GM12878 (cell line): ENCODE results near the gene ABCD2. TPM values are rescaled to one million over a fixed set of nuclear protein-coding genes. Genes with fewer than 3 reads are reported as not detected.

Source experiments
- ATAC-seq: fragments of 200-7000 bp; cut with Tn5 transposase; 3 replicates; pipeline ENCODE4 v1.9.1; 2020; ENCODE audit warnings: mild to moderate bottlenecking, moderate library complexity
- BruUV-seq: library from RNA; stranded (reverse); fragments of 400-500 nt; replicated peaks from 2 replicates; lab custom pipeline; 2021; lab: Mats Ljungman, UMichigan
- CTCF ChIA-PET: fragments of 300-600 bp; sonication (Branson Sonifier 250); formaldehyde crosslinking; extraction: SDS; loops from one replicate; lab custom pipeline; 2021; ENCODE audit warnings: inconsistent platforms; lab: Yijun Ruan, JAX
- POLR2A ChIA-PET: fragments of 350-600 bp; formaldehyde crosslinking; extraction: SDS; loops from one replicate; lab custom pipeline; 2021; ENCODE audit warnings: inconsistent platforms; lab: Charles Lee
- RAD21 ChIA-PET: fragments of 300-600 bp; sonication (Branson Sonifier 250); formaldehyde crosslinking; loops from one replicate; lab custom pipeline; 2023; ENCODE audit warnings: antibody characterized with exemption; ENCODE audit not compliant: unreplicated experiment; lab: Charles Lee
- SMC1A ChIA-PET: fragments of 300-600 bp; sonication (Branson Sonifier 250); formaldehyde crosslinking; loops from one replicate; lab custom pipeline; 2023; ENCODE audit not compliant: unreplicated experiment, uncharacterized antibody; lab: Charles Lee
- DNase-seq: peaks from one replicate; pipeline ENCODE4 v3.0.0-alpha.2; 2011; ENCODE audit warnings: low read depth, low spot score
- FAIRE-seq: peaks from 3 replicates; lab custom pipeline; 2011; peaks lifted over from hg19 to GRCh38; lab: Jason Lieb, UNC
- H2AFZ ChIP-seq: 2 replicates; pipeline ENCODE4 v1.6.0; 2011; ENCODE audit warnings: low read depth, low read length, control low read depth; ENCODE audit not compliant: control insufficient read depth
- H3K27ac ChIP-seq: 2 replicates; pipeline ENCODE4 v1.5.1; 2011; ENCODE audit warnings: control low read depth; ENCODE audit not compliant: control insufficient read depth, insufficient read depth
- H3K27me3 ChIP-seq, 2 experiments: replicated peaks in 1 of 2; 2 replicates each; pipeline versions ENCODE4 v1.6.0 to v1.6.1; 2011; ENCODE audit warnings: low read length in 1 of 2; ENCODE audit not compliant: control insufficient read depth in 2 of 2, insufficient read depth in 2 of 2
- H3K36me3 ChIP-seq, 2 experiments: 2 replicates each; pipeline ENCODE4 v1.5.1; 2011; ENCODE audit warnings: low read length in 1 of 2; ENCODE audit not compliant: control insufficient read depth in 2 of 2, insufficient read depth in 2 of 2
- H3K4me1 ChIP-seq: 2 replicates; pipeline ENCODE4 v1.6.1; 2011; ENCODE audit warnings: mild to moderate bottlenecking, low read length, moderate library complexity, mixed read lengths; ENCODE audit not compliant: control insufficient read depth, insufficient read depth
- H3K4me2 ChIP-seq: 2 replicates; pipeline ENCODE4 v1.6.0; 2011; ENCODE audit warnings: control low read depth; ENCODE audit not compliant: control insufficient read depth, insufficient read depth
- H3K4me3 ChIP-seq: fragments of 200-600 bp; sonication (generic); 2 replicates; pipeline ENCODE4 v1.5.1; 2016
- H3K79me2 ChIP-seq: 2 replicates; pipeline ENCODE4 v1.6.0; 2011; ENCODE audit warnings: low read length; ENCODE audit not compliant: control insufficient read depth, insufficient read depth
- H3K9ac ChIP-seq: 2 replicates; pipeline ENCODE4 v1.8.0; 2011; ENCODE audit warnings: low read length, control low read depth, mixed read lengths; ENCODE audit not compliant: control insufficient read depth, insufficient read depth
- H3K9me3 ChIP-seq: replicated peaks from 3 replicates; pipeline ENCODE4 v1.5.1; 2011; ENCODE audit warnings: mild to moderate bottlenecking, low read length; ENCODE audit not compliant: control insufficient read depth, insufficient read depth
- H4K20me1 ChIP-seq: 2 replicates; pipeline ENCODE4 v1.6.0; 2011; ENCODE audit not compliant: control insufficient read depth, insufficient read depth
- E4F1 ChIP-seq: fragments of 450-650 bp; IDR thresholded peaks from 2 replicates; pipeline ENCODE4 v1.6.1; 2018; ENCODE audit warnings: borderline replicate concordance, mild to moderate bottlenecking; ENCODE audit not compliant: partially characterized antibody
- ETV6 ChIP-seq, 2 experiments: fragments of 450-650 bp in 1 of 2; IDR thresholded peaks in 1 of 2; conservative IDR thresholded peaks in 1 of 2; 2 replicates each; pipeline ENCODE4 v1.6.1; 2014; ENCODE audit warnings: antibody characterized with exemption in 1 of 2, borderline replicate concordance in 1 of 2, low read depth in 1 of 2, mild to moderate bottlenecking in 1 of 2, moderate library complexity in 1 of 2
- MLLT1 ChIP-seq: fragments of 450-650 bp; IDR thresholded peaks from 2 replicates; pipeline ENCODE4 v1.6.1; 2016; ENCODE audit warnings: mild to moderate bottlenecking
- NFIC ChIP-seq: IDR thresholded peaks from 2 replicates; pipeline ENCODE4 v1.6.1; 2012; ENCODE audit warnings: low read depth, mild to moderate bottlenecking, inconsistent platforms, low read length, moderate library complexity
- NRF1 ChIP-seq: conservative IDR thresholded peaks from 2 replicates; pipeline ENCODE4 v1.6.1; 2011; ENCODE audit warnings: mild to moderate bottlenecking, low read depth, low read length, improper control_type of control experiment
- PAX8 ChIP-seq: fragments of 450-650 bp; IDR thresholded peaks from 2 replicates; pipeline ENCODE4 v1.6.1; 2017; ENCODE audit warnings: mild to moderate bottlenecking, moderate library complexity
- TCF12 ChIP-seq: IDR thresholded peaks from 2 replicates; pipeline ENCODE4 v1.6.1; 2011; ENCODE audit warnings: low read depth, mild to moderate bottlenecking, low read length
- ZBED1 ChIP-seq: IDR thresholded peaks from 2 replicates; pipeline ENCODE4 v1.6.1; 2016; ENCODE audit warnings: borderline replicate concordance
- ZNF622 ChIP-seq: fragments of 450-650 bp; IDR thresholded peaks from 2 replicates; pipeline ENCODE4 v1.6.1; 2017; ENCODE audit warnings: mild to moderate bottlenecking, inconsistent platforms
- ZSCAN29 ChIP-seq: fragments of 450-650 bp; IDR thresholded peaks from 2 replicates; pipeline ENCODE4 v1.6.1; 2017; ENCODE audit warnings: mild to moderate bottlenecking, moderate library complexity
- WGBS: methylation state at CpG from one replicate; pipeline ENCODE4 v1.1.6; 2016; ENCODE audit warnings: low lambda C conversion rate; ENCODE audit not compliant: insufficient replicate concordance, insufficient coverage; ENCODE audit errors: missing lambda C conversion rate; 5-methylcytosine and 5-hydroxymethylcytosine counted together
- in situ Hi-C: fragments of 300-500 bp; cut with MboI; formaldehyde crosslinking; loops from 9 replicates; pipeline ENCODE4 v1.14.3; 2018; ENCODE audit warnings: mixed read lengths
- intact Hi-C: fragments of 100-400 bp; cut with micrococcal nuclease; formaldehyde crosslinking; loops from one replicate; pipeline ENCODE4 v1.14.2; 2022; ENCODE audit not compliant: unreplicated experiment
- polyA plus RNA-seq, 11 experiments: library from polyadenylated mRNA; depleted of rRNA in 4 of 11; unstranded in 6 of 11; stranded (reverse) in 5 of 11; fragments of >200 nt; fragmentation: Nextera tagmentation in 4 of 11; fragmentation: Illumina TruSeq in 1 of 11; extraction: Ambion mirVana in 4 of 11; extraction: Trizol in 1 of 11; gene quantifications; 1 replicate in 1 of 11; 2 replicates in 10 of 11; pipeline versions ENCODE4 v1.2.1 to v1.2.3, GENCODE V29; 2011 to 2016; ENCODE audit warnings: inconsistent platforms in 2 of 11, missing spikeins in 2 of 11, low read depth in 1 of 11
- small RNA-seq: library from RNA; depleted of rRNA; stranded (forward); fragments of <200 nt; gene quantifications from one replicate; pipeline ENCODE3, GENCODE V24; 2014
- total RNA-seq, 4 experiments: library from RNA; depleted of rRNA in 3 of 4; stranded (reverse); fragments of >200 nt in 3 of 4; fragmentation: Illumina TruSeq in 1 of 4; extraction: Trizol in 1 of 4; gene quantifications; 2 replicates each; pipeline versions ENCODE4 v1.2.1 to v1.2.3, GENCODE V29; 2013 to 2021

ABCD2 gene
- total and polyA plus RNA-seq, 10 of the 15 experiments (the other 5 are each of a cell fraction or from before 2014, with no cell fraction given) = 4.4 to 16.2 (median 7.5) TPM

GRCh38 chr12:39502726-39503125 is 116.9 kb downstream of the ABCD2 start:
- WGBS = 50% methylated on average over 1 of the region's 1 CpG

More at GRCh38 chr12:39502726-39503125, 116.9 kb downstream of the ABCD2 start:
- no peaks in the 10 kb centered on the region for H3K27me3 ChIP-seq
- ChIA-PET POLR2A (no interaction called here), SMC1A (interaction anchor here (1.4 kb wide), 1 partner anchor 9 kb away, joined by 3 read pairs; no protein-coding TSS in a partner anchor), CTCF (interaction anchor here (1.4 kb wide), 2 partner anchors 9 to 12 kb away, joined by 4 read pairs; no protein-coding TSS in a partner anchor), RAD21 (interaction anchor here (1.0 kb wide), 1 partner anchor 59 kb away, joined by 3 read pairs; no protein-coding TSS in a partner anchor)
- H3K4me1 ChIP-seq = no peaks in the 10 kb centered on the region
- H4K20me1 ChIP-seq = no peaks in the 10 kb centered on the region
- TF ChIP-seq TCF12 = no peak
- no peak for TF ChIP-seq NFIC
- TF ChIP-seq MLLT1 = no peak
- no peak for TF ChIP-seq ZNF622
- no peak for TF ChIP-seq PAX8
- no peak for TF ChIP-seq ETV6 (conservative IDR thresholded peaks at IDR 0.05 in 1 of 2, IDR thresholded peaks at IDR 0.05 in 1 of 2; ENCODE audit: borderline replicate concordance in 1 of 2, low read depth in 1 of 2)
- no peak for TF ChIP-seq ZBED1
- TF ChIP-seq ZSCAN29 = no peak
- TF ChIP-seq NRF1 = no peak
- no peak for TF ChIP-seq E4F1
- DNase-seq (no peak), FAIRE-seq (no peak), ATAC-seq (no peak)
- no peak overlapping the region for H3K4me2 ChIP-seq
- H3K9ac ChIP-seq = no peak overlapping the region
- H2AFZ ChIP-seq = no peak overlapping the region
- BruUV-seq = no TSS peak
- no peak overlapping the region for H3K27ac ChIP-seq
- no peaks in the 10 kb centered on the region for H3K36me3 ChIP-seq
- no peaks in the 10 kb centered on the region for H3K9me3 ChIP-seq
- intact Hi-C loops (no loop called here), in situ Hi-C loops (loop anchor here (25.0 kb wide), 1 partner anchor 1365 kb away; no protein-coding TSS in a partner anchor)
- H3K79me2 ChIP-seq = no peaks in the 10 kb centered on the region
- H3K4me3 ChIP-seq = no peak overlapping the region

Small RNAs within 50 kb of the gene (small RNA-seq; reads per million reads assigned to genes)
- not detected for gene AC121334.2

Other genes with a start within 250 kb of the ABCD2 start
- gene KIF21A, start 176.7 kb downstream of the ABCD2 start, total RNA-seq (2014; rRNA removed) = 28.7 and 41.4 TPM in 2 replicates
- 42.1 and 43.1 TPM in 2 replicates for gene KIF21A, start 176.7 kb downstream of the ABCD2 start, total RNA-seq (2014; rRNA removed; fragmentation: Illumina TruSeq; extraction: Trizol)
- 31.1 and 31.5 TPM in 2 replicates for gene KIF21A, start 176.7 kb downstream of the ABCD2 start, total RNA-seq (2021)
- 24.4 and 33.5 TPM in 2 replicates for gene KIF21A, start 176.7 kb downstream of the ABCD2 start, polyA plus RNA-seq (2011; rRNA removed)
- 36.7 and 43.0 TPM in 2 replicates for gene KIF21A, start 176.7 kb downstream of the ABCD2 start, polyA plus RNA-seq (2014; fragmentation: Illumina TruSeq; extraction: Trizol)
- 10 to 100 TPM; 21.3 to 24.6 TPM for gene KIF21A, start 176.7 kb downstream of the ABCD2 start, polyA plus RNA-seq (2014; fragmentation: Nextera tagmentation; extraction: Ambion mirVana)
- gene KIF21A, start 176.7 kb downstream of the ABCD2 start, polyA plus RNA-seq (2014; rRNA removed) = 17.2 and 22.9 TPM in 2 replicates
- 10 to 100 TPM; 23.0 to 23.7 TPM for gene KIF21A, start 176.7 kb downstream of the ABCD2 start, polyA plus RNA-seq (2016; fragmentation: Nextera tagmentation; extraction: Ambion mirVana)